Mesothelial cell of epicardium (in vitro differentiated cells): ENCODE data around the gene CUZD1. TPM values are rescaled to one million over a fixed set of nuclear protein-coding genes. Genes with fewer than 3 reads are reported as not detected.
"Not testable (repeated sequence)": the region's sequence is repeated elsewhere in the genome, so short reads cannot be mapped to it uniquely, and the experiment has no call there.

Experiments
- DNase-seq, 2 experiments: peaks; one replicate each; pipeline ENCODE4 v3.0.0; 2021; ENCODE audit warnings: low spot score in 2 of 2; ENCODE audit not compliant: unreplicated experiment in 2 of 2
- H3K27ac Mint-ChIP-seq: 2 replicates; pipeline ENCODE4 v1.8.0; 2021; ENCODE audit warnings: mixed read lengths
- H3K27me3 Mint-ChIP-seq: 2 replicates; pipeline ENCODE4 v1.8.0; 2021; ENCODE audit warnings: low read depth, mixed read lengths
- H3K36me3 Mint-ChIP-seq: 2 replicates; pipeline ENCODE4 v1.8.0; 2021; ENCODE audit warnings: mixed read lengths
- H3K4me1 Mint-ChIP-seq: 2 replicates; pipeline ENCODE4 v1.8.0; 2021; ENCODE audit warnings: mixed read lengths
- H3K4me3 Mint-ChIP-seq: 2 replicates; pipeline ENCODE4 v1.8.0; 2021; ENCODE audit warnings: mild to moderate bottlenecking, moderate library complexity, mixed read lengths
- H3K9me3 Mint-ChIP-seq: 2 replicates; pipeline ENCODE4 v1.8.0; 2021; ENCODE audit warnings: mixed read lengths
- CTCF ChIP-seq: fragments of 200-600 bp; sonication (generic); IDR thresholded peaks from one replicate; pipeline ENCODE4 v1.5.0; 2021; ENCODE audit warnings: antibody characterized with exemption; ENCODE audit not compliant: unreplicated experiment
- total RNA-seq: library from RNA; stranded (reverse); gene quantifications from 3 replicates; pipeline ENCODE4 v1.2.1, GENCODE V29; 2021

The CUZD1 gene
- total RNA-seq, 1 donor from 2014 or later: not detected

- no peak for DNase-seq
- Mint-ChIP-seq H3K36me3 (no peaks in the 10 kb centered on the region), H3K4me1 (no peaks in the 10 kb centered on the region), H3K9me3 (peaks cover 18% of the 10 kb centered on the region), H3K4me3 (no peak overlapping the region), H3K27me3 (peaks cover 4% of the 10 kb centered on the region), H3K27ac (no peak overlapping the region)
- no peak for TF ChIP-seq CTCF
Observed at GRCh38 chr10:122864901-122865300, 19.2 kb upstream of the CUZD1 start.

GRCh38 chr10:122864194-122864592 is 18.5 kb upstream of the CUZD1 start:
- H3K36me3 Mint-ChIP-seq: no peaks in the 10 kb centered on the region

GRCh38 chr10:122863216-122864193 is 17.8 kb upstream of the CUZD1 start:
- Mint-ChIP-seq H3K36me3 (no peaks in the 10 kb centered on the region), H3K27ac (no peak overlapping the region), H3K27me3 (peaks cover 9% of the 10 kb centered on the region), H3K4me1 (no peaks in the 10 kb centered on the region), H3K9me3 (peaks cover 14% of the 10 kb centered on the region), H3K4me3 (no peak overlapping the region)
- no peak for DNase-seq
- no peak for TF ChIP-seq CTCF

More at GRCh38 chr10:122864194-122864592, 18.5 kb upstream of the CUZD1 start:
- H3K27me3 Mint-ChIP-seq: peaks cover 4% of the 10 kb centered on the region
- no peaks in the 10 kb centered on the region for H3K4me1 Mint-ChIP-seq
- no peak overlapping the region for H3K27ac Mint-ChIP-seq
- TF ChIP-seq CTCF: no peak
- peaks cover 14% of the 10 kb centered on the region for H3K9me3 Mint-ChIP-seq
- no peak overlapping the region for H3K4me3 Mint-ChIP-seq
- DNase-seq: no peak

- Mint-ChIP-seq H3K27me3 (peaks cover 9% of the 10 kb centered on the region), H3K4me3 (no peak overlapping the region), H3K9me3 (peaks cover 6% of the 10 kb centered on the region), H3K36me3 (no peaks in the 10 kb centered on the region), H3K27ac (no peak overlapping the region), H3K4me1 (no peaks in the 10 kb centered on the region)
- DNase-seq: no peak
- TF ChIP-seq CTCF: no peak
Observed at GRCh38 chr10:122861711-122862161, 16.1 kb upstream of the CUZD1 start.

GRCh38 chr10:122859527-122859926 is 13.9 kb upstream of the CUZD1 start:
- H3K27me3 Mint-ChIP-seq: peaks cover 26% of the 10 kb centered on the region
- H3K36me3 Mint-ChIP-seq: no peaks in the 10 kb centered on the region
- H3K4me3 Mint-ChIP-seq: no peak overlapping the region
- no peak for TF ChIP-seq CTCF
- no peaks in the 10 kb centered on the region for H3K9me3 Mint-ChIP-seq
- no peaks in the 10 kb centered on the region for H3K4me1 Mint-ChIP-seq
- no peak for DNase-seq
- H3K27ac Mint-ChIP-seq: no peak overlapping the region

- not testable (repeated sequence) for H3K4me3 Mint-ChIP-seq, DNase-seq, H3K9me3 Mint-ChIP-seq, H3K36me3 Mint-ChIP-seq, H3K27ac Mint-ChIP-seq, H3K4me1 Mint-ChIP-seq
- H3K27me3 Mint-ChIP-seq: peaks cover 33% of the 10 kb centered on the region
Observed at GRCh38 chr10:122858042-122858441, 12.4 kb upstream of the CUZD1 start.
